Choroid plexus epithelial cell (primary cell): ENCODE data around the gene KIF23.
A peak's percentile ranks its signal among the peaks of the same experiment; 100 is the strongest.
"Not testable (repeated sequence)": the region's sequence is repeated elsewhere in the genome, so short reads cannot be mapped to it uniquely, and the experiment has no call there.

ENCODE experiments used
- DNase-seq: peaks from one replicate; pipeline ENCODE4 v3.0.0-alpha.2; 2010; ENCODE audit warnings: low read depth
- H3K4me3 ChIP-seq: 2 replicates; pipeline ENCODE4 v1.5.1; 2011; ENCODE audit warnings: low read depth, mild to moderate bottlenecking, control low read depth, low read length, moderate library complexity
- CTCF ChIP-seq: conservative IDR thresholded peaks from 2 replicates; pipeline ENCODE4 v1.5.1; 2011; ENCODE audit warnings: low read depth, mild to moderate bottlenecking, control low read depth, inconsistent platforms, low read length, moderate library complexity

KIF23 gene

DNA sequence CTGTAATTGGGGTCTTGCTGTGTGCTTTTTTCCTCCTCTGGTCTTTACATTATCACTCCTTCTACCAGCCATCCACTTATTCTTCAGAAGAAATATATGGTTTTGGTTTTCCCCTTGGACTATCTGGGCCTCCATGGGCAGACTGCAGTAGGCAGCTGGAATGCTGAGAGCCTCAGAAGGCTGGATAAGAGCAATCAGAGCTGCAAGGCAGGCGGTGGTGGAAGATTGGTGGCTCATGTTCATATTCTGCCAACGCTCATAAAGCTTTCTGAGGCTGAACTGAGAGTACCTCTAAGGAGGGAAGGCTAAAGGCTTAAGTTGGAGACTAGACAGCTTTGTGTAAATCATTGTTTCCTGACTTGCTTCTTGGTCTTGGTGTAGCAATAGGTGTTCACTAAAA lies 32.8 kb downstream of the KIF23 start:
- no peak overlapping the region for H3K4me3 ChIP-seq
- DNase-seq = no peak
- TF ChIP-seq CTCF = no peak

GRCh38 chr15:69450221-69450620 lies 36.1 kb downstream of the KIF23 start:
- DNase-seq, H3K4me3 ChIP-seq: not testable (repeated sequence)

- no peak for TF ChIP-seq CTCF
- peak overlapping the region; percentile 75 for H3K4me3 ChIP-seq
Observed at GRCh38 chr15:69450968-69451695, 37.0 kb downstream of the KIF23 start.

DNA sequence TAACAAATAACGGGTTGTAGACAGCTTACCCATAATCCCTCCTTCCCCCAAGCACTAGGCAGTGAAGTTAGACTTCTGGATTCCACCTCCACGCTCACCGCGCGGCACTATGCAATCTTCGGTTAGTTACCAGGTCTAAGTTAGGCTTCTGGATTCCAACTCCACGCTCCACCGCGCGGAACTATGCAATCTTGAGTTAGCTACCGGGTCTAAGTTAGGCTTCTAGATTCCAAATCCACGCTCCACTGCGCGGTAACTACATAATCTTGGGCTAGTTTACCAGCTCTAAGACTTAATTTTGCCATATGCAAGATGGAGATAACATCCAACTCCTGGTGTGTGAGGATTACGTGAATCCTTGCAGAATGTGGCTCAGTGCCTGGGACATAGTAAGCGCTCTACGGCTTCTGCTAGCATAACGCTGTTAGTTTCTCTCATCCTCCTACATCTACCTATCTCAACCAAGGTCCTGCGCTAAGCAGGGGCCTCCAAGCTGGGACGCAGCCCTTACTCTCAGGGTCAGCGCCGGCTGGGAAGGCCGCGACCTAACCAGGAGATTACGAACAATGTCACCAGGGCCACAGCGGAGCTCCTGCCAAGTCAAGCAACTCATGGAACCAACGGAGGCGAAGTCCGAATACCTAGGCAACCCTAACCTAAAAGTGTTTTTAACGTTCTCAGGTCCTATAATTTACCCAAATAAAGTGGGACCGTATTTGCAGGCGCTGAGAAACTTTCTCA lies 38.0 kb downstream of the KIF23 start:
- no peak for TF ChIP-seq CTCF
- H3K4me3 ChIP-seq = peak overlapping the region; percentile 75
- peak; percentile 72 for DNase-seq

More at GRCh38 chr15:69450968-69451695, 37.0 kb downstream of the KIF23 start:
- no peak for DNase-seq

DNA sequence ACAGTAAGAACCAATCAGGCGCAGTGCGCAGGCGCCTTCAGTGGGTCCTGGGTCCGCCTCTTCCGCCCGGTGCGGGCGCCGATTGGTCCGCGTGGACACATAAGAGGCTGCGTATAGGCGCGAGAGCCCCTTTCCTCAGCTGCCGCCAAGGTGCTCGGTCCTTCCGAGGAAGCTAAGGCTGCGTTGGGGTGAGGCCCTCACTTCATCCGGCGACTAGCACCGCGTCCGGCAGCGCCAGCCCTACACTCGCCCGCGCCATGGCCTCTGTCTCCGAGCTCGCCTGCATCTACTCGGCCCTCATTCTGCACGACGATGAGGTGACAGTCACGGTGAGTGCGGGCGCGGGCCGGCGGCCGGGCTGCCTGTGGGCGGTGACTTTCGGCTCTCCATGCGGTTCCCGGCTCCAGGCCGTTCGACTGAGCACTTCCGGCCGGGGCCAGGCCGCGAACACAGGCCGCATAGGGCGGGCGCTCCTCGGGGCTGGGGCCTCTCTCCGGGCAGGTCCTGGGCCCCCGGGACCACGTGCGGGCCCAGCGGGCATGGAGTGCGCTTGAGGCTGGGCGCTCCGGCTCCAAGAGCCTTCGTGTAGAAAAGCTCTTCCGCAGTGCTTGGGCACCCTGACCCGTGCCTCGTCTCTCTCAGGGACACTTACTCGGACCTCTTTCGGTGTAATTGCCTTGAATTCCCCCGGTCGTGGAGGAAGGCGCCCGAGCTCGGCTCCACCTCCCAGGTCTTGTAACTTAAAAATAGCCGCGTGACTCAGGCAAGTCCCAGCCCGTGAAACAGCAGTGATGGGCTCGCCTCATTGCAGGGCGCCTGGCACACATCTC lies 38.8 kb downstream of the KIF23 start, which contains the start of gene RPLP1:
RPLP1 (plus strand) TSS at position 127 of the 830 bp plus-strand sequence; CDS start at position 258, 131 bp downstream.
- H3K4me3 ChIP-seq = peak within 1 kb of the TSS; percentile 75
- TF ChIP-seq CTCF = no peak

DNA sequence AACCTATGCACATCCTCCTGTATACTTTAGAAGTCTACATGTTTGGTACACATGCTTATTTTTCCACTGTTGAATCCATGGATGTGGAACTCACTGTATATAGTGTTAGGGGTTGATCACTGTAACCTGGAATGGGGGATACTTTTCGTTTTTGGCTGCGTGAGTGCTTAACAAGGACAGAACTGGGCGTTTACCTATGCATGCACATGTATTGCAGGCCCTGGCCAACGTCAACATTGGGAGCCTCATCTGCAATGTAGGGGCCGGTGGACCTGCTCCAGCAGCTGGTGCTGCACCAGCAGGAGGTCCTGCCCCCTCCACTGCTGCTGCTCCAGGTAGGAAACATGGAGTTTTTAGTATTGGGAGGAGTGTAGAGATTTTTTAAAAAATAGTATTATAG lies 40.8 kb downstream of the KIF23 start:
- TF ChIP-seq CTCF = no peak
- peak overlapping the region; percentile 75 for H3K4me3 ChIP-seq
- no peak for DNase-seq

More for the DNA sequence above, 38.8 kb downstream of the KIF23 start, which contains the start of gene RPLP1:
- peak; percentile 98 for DNase-seq
